Measurements from ENCODE around the gene SLC38A2.

GRCh38 chr12:46339051-46339450, 33.5 kb downstream of the SLC38A2 start:
- TF ChIP-seq CTCF (IDR thresholded peaks at IDR 0.05) (no peak), POLR2A (IDR thresholded peaks at IDR 0.05) (no peak), POLR2AphosphoS5 (IDR thresholded peaks at IDR 0.05) (no peak)

All from prostate gland (tissue), 2 donors.